ENCODE data around the gene MEOX1.

The MEOX1 gene

DNA sequence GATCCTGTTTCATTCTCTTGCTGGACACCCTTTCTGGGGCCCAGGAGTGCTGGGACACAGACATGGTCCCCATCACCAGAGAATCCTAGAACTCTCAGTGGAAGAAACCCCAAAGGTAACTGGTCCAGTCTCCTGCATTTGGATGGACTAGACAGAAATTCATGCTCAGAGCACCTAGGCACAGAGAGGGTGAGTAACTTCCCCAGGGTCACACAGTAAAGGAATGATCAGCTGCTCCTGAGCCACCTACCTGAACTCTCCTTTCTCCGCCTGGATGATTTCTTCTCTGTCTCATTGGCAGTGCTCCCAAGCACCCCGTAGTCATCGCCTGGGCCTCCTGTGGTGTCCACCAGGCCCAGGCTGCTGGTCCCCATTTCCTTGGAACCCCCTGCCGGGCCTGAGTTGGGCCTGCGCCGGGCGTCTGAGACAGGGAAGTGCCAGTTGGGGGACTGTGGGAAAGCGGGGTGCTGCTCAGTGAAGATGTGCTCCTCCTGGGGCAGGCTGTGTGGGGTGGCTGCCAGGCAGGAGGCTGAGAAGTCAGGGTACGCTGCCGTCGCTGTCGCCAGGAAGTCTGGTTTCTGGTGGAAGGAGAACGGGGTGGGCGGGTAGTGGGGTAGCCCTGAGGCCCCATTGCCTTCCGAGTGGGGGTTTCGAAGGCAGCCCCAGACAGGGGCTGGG is 767 bp downstream of the MEOX1 start:
- in situ Hi-C loops (cut with MboI; ENCODE audit: low sequenced_read_pairs) = no loop called here

DNA sequence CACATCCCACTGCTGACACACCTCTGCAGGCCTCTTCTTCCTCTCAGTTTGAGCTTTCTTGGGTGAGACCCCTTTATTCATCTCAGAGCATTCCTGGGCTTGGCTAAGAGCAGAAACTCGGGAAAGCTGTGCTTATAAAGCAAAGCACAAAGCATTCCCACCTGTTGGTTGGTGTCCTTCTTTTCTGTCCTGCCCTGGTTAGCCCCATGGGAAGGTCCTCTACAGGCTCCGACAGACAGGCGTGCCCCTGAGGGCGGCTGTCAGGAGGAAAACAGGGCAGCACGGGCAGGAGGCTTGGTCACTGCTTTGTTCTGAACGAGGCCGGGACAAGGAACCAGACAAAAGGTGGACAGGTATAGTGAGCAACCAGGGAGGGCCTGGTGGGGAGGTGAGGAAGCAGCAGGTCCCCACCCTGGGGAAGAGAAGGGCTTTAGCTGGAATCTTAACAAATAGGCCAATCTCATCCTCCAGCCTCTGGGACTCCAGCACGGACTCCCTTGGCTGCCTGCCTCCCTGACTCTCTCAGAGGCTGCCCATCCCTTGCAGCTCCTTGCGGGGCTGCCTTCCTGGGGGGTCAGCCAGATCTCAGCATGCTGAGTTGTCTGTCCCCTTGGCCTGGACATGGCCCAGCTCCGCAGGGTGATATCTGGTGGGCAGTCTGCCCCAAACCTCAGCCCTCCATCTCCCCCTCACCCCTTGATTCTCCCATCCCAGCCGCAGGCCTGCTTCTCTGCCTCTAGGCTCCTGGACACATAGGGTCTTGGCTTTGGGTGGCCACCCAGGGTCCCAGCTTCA is 1.7 kb downstream of the MEOX1 start:
- in situ Hi-C loops (cut with MboI; ENCODE audit: low sequenced_read_pairs) = no loop called here

DNA sequence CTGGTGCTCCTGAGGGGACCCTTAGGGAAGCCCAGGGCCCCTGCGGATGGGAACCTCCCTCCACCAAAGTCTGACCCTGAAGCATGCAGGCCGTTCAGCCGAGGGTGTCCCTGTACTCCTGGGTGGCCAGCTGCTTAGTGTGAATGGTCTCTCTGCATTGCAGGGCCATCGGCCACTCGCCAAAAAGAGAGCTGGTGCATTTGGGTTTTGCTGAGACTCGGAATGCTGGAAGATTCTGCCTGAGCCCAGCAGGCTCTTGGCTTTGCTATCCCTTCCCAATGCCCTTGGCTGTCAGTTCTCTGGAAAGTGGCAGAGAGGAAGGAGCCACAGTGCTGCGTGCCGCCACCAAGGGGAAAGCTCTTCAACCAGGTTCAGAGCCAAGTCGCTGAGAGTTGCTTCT is 2.8 kb downstream of the MEOX1 start:
- in situ Hi-C loops (cut with MboI; ENCODE audit: low sequenced_read_pairs) = no loop called here

GRCh38 chr17:43655693-43656255 is 5.9 kb downstream of the MEOX1 start:
- in situ Hi-C loops (cut with MboI; ENCODE audit: low sequenced_read_pairs) = no loop called here

- in situ Hi-C loops (cut with MboI; ENCODE audit: low sequenced_read_pairs) = no loop called here
These were observed 9.6 kb downstream of the MEOX1 start for GRCh38 chr17:43652124-43652480.

- in situ Hi-C loops (cut with MboI; ENCODE audit: low sequenced_read_pairs) = no loop called here
These were observed 11.3 kb downstream of the MEOX1 start for GRCh38 chr17:43650471-43650870.

GRCh38 chr17:43648916-43649315 is 12.8 kb downstream of the MEOX1 start:
- in situ Hi-C loops (cut with MboI; ENCODE audit: low sequenced_read_pairs) = no loop called here

- in situ Hi-C loops (cut with MboI; ENCODE audit: low sequenced_read_pairs) = no loop called here
These were observed 15.8 kb downstream of the MEOX1 start for GRCh38 chr17:43645765-43646481.

DNA sequence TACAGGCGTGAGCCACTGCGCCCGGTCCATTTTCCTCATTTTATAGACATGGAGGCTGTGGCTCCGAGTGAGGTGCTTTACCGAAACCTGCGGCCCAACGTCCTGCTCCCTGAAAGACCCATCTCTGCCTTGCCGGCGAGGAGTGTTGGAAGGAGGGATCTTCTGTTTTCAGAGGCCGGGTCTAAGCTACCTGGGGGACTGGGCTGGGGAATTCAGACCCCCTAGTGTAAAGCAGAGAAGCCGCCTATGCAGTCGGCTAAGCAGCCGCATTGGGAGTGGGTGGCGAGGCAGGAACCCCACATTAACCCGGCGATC is 16.3 kb downstream of the MEOX1 start:
- in situ Hi-C loops (cut with MboI; ENCODE audit: low sequenced_read_pairs) = no loop called here

- in situ Hi-C loops (cut with MboI; ENCODE audit: low sequenced_read_pairs) = no loop called here
These were observed 17.6 kb downstream of the MEOX1 start for GRCh38 chr17:43644081-43644480.

- in situ Hi-C loops (cut with MboI; ENCODE audit: low sequenced_read_pairs) = no loop called here
These were observed 20.3 kb downstream of the MEOX1 start for GRCh38 chr17:43641416-43641815.

GRCh38 chr17:43640491-43641252 is 21.1 kb downstream of the MEOX1 start:
- in situ Hi-C loops (cut with MboI; ENCODE audit: low sequenced_read_pairs) = no loop called here

DNA sequence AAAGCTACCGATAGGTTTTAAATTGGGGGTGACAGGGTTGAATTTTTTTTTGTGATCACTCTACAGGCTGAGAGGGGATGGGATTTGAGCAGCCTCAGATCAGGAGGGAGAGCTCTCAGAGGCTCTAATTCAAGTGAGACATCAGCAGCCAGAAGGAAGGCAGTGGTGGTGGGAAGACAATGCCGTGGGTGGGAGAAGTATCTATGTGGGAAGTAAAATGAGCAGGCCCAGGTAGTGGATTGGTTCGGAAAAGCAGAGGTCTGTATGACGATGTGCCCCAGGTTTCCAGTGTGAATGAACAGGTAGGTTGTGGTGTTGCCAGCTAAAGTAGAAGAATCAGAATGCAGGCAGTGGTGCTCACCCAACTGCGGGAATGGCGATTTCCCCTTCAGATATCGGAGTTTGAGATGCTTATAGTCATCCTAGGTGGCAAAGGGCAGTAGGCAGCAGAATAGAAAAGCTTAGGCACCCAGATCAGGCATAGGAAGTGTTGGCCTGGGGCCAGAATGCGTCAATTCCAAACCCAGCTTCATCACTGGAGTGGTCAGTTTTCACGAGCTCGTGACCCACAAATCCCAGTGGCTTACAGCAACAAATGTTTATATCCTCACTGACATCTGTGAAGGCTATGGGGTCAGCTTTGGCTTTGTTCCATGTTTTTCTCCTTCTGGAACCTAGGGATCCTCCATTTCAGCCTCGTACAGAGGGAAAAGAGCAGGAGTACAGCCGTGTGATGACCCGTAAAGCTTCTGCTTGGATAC is 24.0 kb downstream of the MEOX1 start:
- in situ Hi-C loops (cut with MboI; ENCODE audit: low sequenced_read_pairs) = no loop called here

- in situ Hi-C loops (cut with MboI; ENCODE audit: low sequenced_read_pairs) = no loop called here
These were observed 25.3 kb downstream of the MEOX1 start for GRCh38 chr17:43636426-43636825.

- in situ Hi-C loops (cut with MboI; ENCODE audit: low sequenced_read_pairs) = no loop called here
These were observed 27.1 kb downstream of the MEOX1 start for GRCh38 chr17:43634591-43635125.

DNA sequence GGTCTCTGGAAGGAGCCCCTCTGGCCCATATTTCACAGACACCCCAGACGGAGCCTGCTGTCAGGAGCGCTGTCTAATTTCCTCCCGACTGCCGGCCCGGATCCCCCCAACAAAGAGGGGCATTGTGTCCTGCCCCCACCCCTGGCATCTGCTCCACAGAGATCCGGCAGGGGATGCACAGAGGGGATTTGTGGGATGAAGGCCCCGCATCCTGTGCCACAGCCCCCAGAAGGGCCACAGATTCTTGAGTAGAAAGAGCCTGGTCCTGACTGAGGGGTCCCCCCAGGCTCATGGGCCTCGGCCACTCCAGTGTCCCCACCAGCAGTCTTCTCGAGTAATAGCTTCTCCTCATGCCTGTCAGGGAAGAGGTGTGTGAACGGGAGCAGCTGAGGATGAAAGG is 29.5 kb downstream of the MEOX1 start:
- in situ Hi-C loops (cut with MboI; ENCODE audit: low sequenced_read_pairs) = no loop called here

GRCh38 chr17:43631429-43631828 is 30.3 kb downstream of the MEOX1 start:
- in situ Hi-C loops (cut with MboI; ENCODE audit: low sequenced_read_pairs) = no loop called here

- in situ Hi-C loops (cut with MboI; ENCODE audit: low sequenced_read_pairs) = no loop called here
These were observed 33.6 kb downstream of the MEOX1 start for GRCh38 chr17:43628089-43628650.

DNA sequence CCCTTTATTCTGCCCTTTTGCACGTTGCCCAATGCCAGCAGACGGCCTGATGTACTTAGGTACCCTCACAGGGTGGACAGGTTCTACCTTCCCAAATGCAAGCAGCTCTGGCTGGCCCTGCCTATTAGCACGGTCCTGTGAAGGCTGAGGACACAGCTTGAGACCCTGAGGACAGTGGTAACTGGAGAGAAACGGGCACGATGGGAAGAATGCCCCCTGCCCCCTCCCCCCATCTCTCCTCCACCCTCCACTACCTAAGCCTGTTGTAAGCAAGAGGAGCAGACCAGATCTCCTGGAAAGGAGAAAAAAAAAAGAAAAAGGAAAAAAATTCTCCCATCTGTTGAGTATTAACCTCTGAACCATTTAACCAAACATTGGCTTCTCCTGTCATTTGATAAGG is 34.1 kb downstream of the MEOX1 start:
- in situ Hi-C loops (cut with MboI; ENCODE audit: low sequenced_read_pairs) = no loop called here

- in situ Hi-C loops (cut with MboI; ENCODE audit: low sequenced_read_pairs) = no loop called here
These were observed 35.7 kb downstream of the MEOX1 start for GRCh38 chr17:43626023-43626422.
